HCT116 (cell line): Measurements from ENCODE around the gene DEFB124.

ENCODE experiments used
- CBX3 ChIP-seq: IDR thresholded peaks from 2 replicates; pipeline ENCODE4 v1.6.1; 2012; ENCODE audit warnings: low read depth
- EGR1 ChIP-seq: IDR thresholded peaks from 2 replicates; pipeline ENCODE4 v1.6.1; 2012; ENCODE audit warnings: low read depth
- EZH2 ChIP-seq: fragments of 200-600 bp; sonication (generic); IDR thresholded peaks from 2 replicates; pipeline ENCODE4 v1.6.1; 2017; ENCODE audit warnings: antibody characterized with exemption, mixed run types
- POLR2A ChIP-seq: IDR thresholded peaks from 2 replicates; pipeline ENCODE4 v1.7.0; 2011; ENCODE audit warnings: borderline replicate concordance; ENCODE audit not compliant: insufficient read depth, insufficient read length; ENCODE audit errors: extremely low read depth
- POLR2AphosphoS5 ChIP-seq: IDR thresholded peaks from 2 replicates; pipeline ENCODE4 v1.6.1; 2011; ENCODE audit warnings: mild to moderate bottlenecking, low read depth, low read length, moderate library complexity
- SIN3A ChIP-seq: IDR thresholded peaks from 2 replicates; pipeline ENCODE4 v1.6.1; 2012; ENCODE audit warnings: low read depth
- YY1 ChIP-seq: IDR thresholded peaks from 2 replicates; pipeline ENCODE4 v1.6.1; 2011; ENCODE audit warnings: low read length, low read depth, moderate library complexity, mild to moderate bottlenecking; ENCODE audit not compliant: insufficient replicate concordance; ENCODE audit errors: extremely low read depth
- TF ChIP-seq, protein P1 (sequence below), 3 experiments: fragments of 200-600 bp in 1 of 3; sonication (generic) in 1 of 3; IDR thresholded peaks in 2 of 3; conservative IDR thresholded peaks in 1 of 3; 2 replicates each; pipeline ENCODE4 v1.5.1; 2012 to 2017; ENCODE audit warnings: low read depth in 2 of 3, low read length in 2 of 3, antibody characterized with exemption in 1 of 3, borderline replicate concordance in 1 of 3, control low read depth in 1 of 3, mild to moderate bottlenecking in 1 of 3, mixed read lengths in 1 of 3, mixed run types in 1 of 3, moderate library complexity in 1 of 3; ENCODE audit not compliant: insufficient read depth in 1 of 3
- TF ChIP-seq, protein P2 (sequence below): IDR thresholded peaks from 2 replicates; pipeline ENCODE4 v1.6.1; 2012
- TF ChIP-seq, protein P3 (sequence below): IDR thresholded peaks from 2 replicates; pipeline ENCODE4 v1.6.1; 2012; ENCODE audit warnings: low read depth

DNA sequence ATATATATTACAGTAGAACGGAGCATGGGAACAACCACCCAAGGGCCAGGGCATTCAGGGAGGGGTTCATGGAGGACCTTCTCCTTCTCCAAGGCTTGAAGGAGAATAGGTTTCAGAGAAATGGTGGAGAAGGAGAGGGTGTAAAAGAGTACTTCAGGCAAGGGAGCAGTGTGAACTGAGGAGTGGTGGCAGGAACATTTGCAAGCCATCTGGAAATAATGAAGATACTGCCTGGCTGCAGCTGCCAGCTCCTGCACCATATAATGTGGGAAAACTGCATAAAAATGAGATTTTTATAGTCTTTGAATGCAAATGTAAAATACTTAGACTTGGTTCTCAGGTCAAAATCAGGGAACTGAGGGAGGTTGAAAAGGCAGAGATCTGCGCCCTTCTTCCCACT, 59.3 kb downstream of the DEFB124 start:
- TF ChIP-seq SIN3A = no peak
- TF ChIP-seq, protein P1, sequence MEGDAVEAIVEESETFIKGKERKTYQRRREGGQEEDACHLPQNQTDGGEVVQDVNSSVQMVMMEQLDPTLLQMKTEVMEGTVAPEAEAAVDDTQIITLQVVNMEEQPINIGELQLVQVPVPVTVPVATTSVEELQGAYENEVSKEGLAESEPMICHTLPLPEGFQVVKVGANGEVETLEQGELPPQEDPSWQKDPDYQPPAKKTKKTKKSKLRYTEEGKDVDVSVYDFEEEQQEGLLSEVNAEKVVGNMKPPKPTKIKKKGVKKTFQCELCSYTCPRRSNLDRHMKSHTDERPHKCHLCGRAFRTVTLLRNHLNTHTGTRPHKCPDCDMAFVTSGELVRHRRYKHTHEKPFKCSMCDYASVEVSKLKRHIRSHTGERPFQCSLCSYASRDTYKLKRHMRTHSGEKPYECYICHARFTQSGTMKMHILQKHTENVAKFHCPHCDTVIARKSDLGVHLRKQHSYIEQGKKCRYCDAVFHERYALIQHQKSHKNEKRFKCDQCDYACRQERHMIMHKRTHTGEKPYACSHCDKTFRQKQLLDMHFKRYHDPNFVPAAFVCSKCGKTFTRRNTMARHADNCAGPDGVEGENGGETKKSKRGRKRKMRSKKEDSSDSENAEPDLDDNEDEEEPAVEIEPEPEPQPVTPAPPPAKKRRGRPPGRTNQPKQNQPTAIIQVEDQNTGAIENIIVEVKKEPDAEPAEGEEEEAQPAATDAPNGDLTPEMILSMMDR (IDR thresholded peaks at IDR 0.05 in 2 of 3, conservative IDR thresholded peaks at IDR 0.05 in 1 of 3; ENCODE audit: borderline replicate concordance in 1 of 3, insufficient read depth in 1 of 3, low read depth in 2 of 3, low read length in 2 of 3) = no peak
- no peak for TF ChIP-seq EZH2
- no peak for TF ChIP-seq EGR1
- TF ChIP-seq, protein P2, sequence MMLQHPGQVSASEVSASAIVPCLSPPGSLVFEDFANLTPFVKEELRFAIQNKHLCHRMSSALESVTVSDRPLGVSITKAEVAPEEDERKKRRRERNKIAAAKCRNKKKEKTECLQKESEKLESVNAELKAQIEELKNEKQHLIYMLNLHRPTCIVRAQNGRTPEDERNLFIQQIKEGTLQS = no peak
- TF ChIP-seq YY1 = no peak
- TF ChIP-seq POLR2A = no peak
- TF ChIP-seq, protein P3, sequence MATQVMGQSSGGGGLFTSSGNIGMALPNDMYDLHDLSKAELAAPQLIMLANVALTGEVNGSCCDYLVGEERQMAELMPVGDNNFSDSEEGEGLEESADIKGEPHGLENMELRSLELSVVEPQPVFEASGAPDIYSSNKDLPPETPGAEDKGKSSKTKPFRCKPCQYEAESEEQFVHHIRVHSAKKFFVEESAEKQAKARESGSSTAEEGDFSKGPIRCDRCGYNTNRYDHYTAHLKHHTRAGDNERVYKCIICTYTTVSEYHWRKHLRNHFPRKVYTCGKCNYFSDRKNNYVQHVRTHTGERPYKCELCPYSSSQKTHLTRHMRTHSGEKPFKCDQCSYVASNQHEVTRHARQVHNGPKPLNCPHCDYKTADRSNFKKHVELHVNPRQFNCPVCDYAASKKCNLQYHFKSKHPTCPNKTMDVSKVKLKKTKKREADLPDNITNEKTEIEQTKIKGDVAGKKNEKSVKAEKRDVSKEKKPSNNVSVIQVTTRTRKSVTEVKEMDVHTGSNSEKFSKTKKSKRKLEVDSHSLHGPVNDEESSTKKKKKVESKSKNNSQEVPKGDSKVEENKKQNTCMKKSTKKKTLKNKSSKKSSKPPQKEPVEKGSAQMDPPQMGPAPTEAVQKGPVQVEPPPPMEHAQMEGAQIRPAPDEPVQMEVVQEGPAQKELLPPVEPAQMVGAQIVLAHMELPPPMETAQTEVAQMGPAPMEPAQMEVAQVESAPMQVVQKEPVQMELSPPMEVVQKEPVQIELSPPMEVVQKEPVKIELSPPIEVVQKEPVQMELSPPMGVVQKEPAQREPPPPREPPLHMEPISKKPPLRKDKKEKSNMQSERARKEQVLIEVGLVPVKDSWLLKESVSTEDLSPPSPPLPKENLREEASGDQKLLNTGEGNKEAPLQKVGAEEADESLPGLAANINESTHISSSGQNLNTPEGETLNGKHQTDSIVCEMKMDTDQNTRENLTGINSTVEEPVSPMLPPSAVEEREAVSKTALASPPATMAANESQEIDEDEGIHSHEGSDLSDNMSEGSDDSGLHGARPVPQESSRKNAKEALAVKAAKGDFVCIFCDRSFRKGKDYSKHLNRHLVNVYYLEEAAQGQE = no peak
- no peak for TF ChIP-seq CBX3
- TF ChIP-seq POLR2AphosphoS5 = no peak
